ENCODE data around the gene PROX1. TPM values are rescaled to one million over a fixed set of nuclear protein-coding genes. Genes with fewer than 3 reads are reported as not detected.
"Not testable (repeated sequence)": the region's sequence is repeated elsewhere in the genome, so short reads cannot be mapped to it uniquely, and the experiment has no call there.

PROX1 gene
- total RNA-seq, 3 donors from 2014 or later, result 1.8 to 7.5 (median 5.7) TPM

DNA sequence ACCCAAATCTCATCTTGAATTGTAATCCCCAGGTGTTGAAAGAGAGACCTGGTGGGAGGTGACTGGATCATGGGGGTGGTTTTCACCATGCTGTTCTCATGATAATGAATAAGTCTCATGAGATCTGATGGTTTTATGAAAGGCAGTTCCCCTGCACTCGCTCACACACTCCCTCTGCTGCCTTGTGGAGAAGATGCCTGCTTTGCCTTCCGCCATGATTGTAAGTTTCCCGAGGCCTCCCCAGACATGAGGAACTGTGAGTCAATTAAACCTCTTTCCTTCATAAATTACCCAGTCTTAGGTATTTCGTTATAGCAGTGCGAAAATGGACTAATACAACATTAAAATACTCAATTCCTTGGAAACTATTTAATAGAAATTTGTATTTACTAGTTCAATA is 99.2 kb downstream of the PROX1 start:
- intact Hi-C loops (cut with DNase I; ENCODE audit: low total_unique reads), result no loop called here
- H3K36me3 ChIP-seq, result no peaks in the 10 kb centered on the region
- no peak overlapping the region for H3K27ac ChIP-seq
- TF ChIP-seq, protein P1, sequence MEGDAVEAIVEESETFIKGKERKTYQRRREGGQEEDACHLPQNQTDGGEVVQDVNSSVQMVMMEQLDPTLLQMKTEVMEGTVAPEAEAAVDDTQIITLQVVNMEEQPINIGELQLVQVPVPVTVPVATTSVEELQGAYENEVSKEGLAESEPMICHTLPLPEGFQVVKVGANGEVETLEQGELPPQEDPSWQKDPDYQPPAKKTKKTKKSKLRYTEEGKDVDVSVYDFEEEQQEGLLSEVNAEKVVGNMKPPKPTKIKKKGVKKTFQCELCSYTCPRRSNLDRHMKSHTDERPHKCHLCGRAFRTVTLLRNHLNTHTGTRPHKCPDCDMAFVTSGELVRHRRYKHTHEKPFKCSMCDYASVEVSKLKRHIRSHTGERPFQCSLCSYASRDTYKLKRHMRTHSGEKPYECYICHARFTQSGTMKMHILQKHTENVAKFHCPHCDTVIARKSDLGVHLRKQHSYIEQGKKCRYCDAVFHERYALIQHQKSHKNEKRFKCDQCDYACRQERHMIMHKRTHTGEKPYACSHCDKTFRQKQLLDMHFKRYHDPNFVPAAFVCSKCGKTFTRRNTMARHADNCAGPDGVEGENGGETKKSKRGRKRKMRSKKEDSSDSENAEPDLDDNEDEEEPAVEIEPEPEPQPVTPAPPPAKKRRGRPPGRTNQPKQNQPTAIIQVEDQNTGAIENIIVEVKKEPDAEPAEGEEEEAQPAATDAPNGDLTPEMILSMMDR (IDR thresholded peaks at IDR 0.05), result no peak
- no peak for TF ChIP-seq POLR2A (IDR thresholded peaks at IDR 0.05)
- TF ChIP-seq POLR2AphosphoS5 (IDR thresholded peaks at IDR 0.05), result no peak
- no peaks in the 10 kb centered on the region for H3K27me3 ChIP-seq
- no peaks in the 10 kb centered on the region for H3K9me3 ChIP-seq
- H3K4me1 ChIP-seq, result no peaks in the 10 kb centered on the region
- H3K4me3 ChIP-seq, result no peak overlapping the region
- no peak for DNase-seq (ENCODE audit: low spot score in 2 of 2)

GRCh38 chr1:214089003-214089402 is 101.2 kb downstream of the PROX1 start:
- H3K36me3 ChIP-seq; H3K4me3 ChIP-seq; H3K27ac ChIP-seq; H3K27me3 ChIP-seq; intact Hi-C loops (cut with DNase I; ENCODE audit: low total_unique reads); DNase-seq (ENCODE audit: low spot score in 2 of 2); H3K9me3 ChIP-seq; H3K4me1 ChIP-seq: not testable (repeated sequence)

Measured in breast epithelium (tissue), 4 donors.